K562 (cell line): ENCODE results near the gene VSTM2A. TPM values are rescaled to one million over a fixed set of nuclear protein-coding genes. Genes with fewer than 3 reads are reported as not detected.

Experiments used
- ATAC-seq: fragments of 200-7000 bp; cut with Tn5 transposase; 3 replicates; pipeline ENCODE4 v1.9.1; 2020; ENCODE audit warnings: moderate library complexity
- BruUV-seq: library from RNA; stranded (reverse); fragments of 400-500 nt; replicated peaks from 2 replicates; lab custom pipeline; 2021; lab: Mats Ljungman, UMichigan
- CTCF ChIA-PET: fragments of 300-600 bp; formaldehyde crosslinking; extraction: SDS; loops from one replicate; lab custom pipeline; 2021; ENCODE audit warnings: low intra/inter-chr PET ratio; lab: Yijun Ruan, JAX
- POLR2A ChIA-PET: fragments of 300-600, 350-650 bp; sonication (Branson Sonifier 250); formaldehyde crosslinking; extraction: SDS; loops from one replicate; lab custom pipeline; 2021; ENCODE audit warnings: antibody characterized with exemption, inconsistent platforms; lab: Yijun Ruan, JAX
- DNase-seq, 4 experiments: peaks; one replicate each; pipeline versions ENCODE4 v3.0.0 to v3.0.0-alpha.2; 2011 to 2018; ENCODE audit warnings: low spot score in 3 of 4, mixed read lengths in 3 of 4; ENCODE audit errors: extremely low read depth in 1 of 4
- FAIRE-seq: peaks from 2 replicates; lab custom pipeline; 2011; peaks lifted over from hg19 to GRCh38; lab: Jason Lieb, UNC
- H2AFZ ChIP-seq: 2 replicates; pipeline ENCODE4 v1.6.0; 2011; ENCODE audit warnings: low read depth, low read length, control low read depth, inconsistent platforms
- H3K27ac ChIP-seq: fragments of 200-600 bp; 3 replicates; pipeline ENCODE4 v1.8.0; 2011; ENCODE audit warnings: low read depth, mild to moderate bottlenecking, control low read depth, inconsistent platforms, low read length, moderate library complexity, mixed read lengths; ENCODE audit errors: extremely low read depth
- H3K27me3 ChIP-seq, 2 experiments: fragments of 300-600 bp in 1 of 2; 2 replicates in 1 of 2; 3 replicates in 1 of 2; pipeline versions ENCODE4 v1.6.0 to v1.8.0; 2011; ENCODE audit warnings: inconsistent platforms in 2 of 2, low read length in 2 of 2, mild to moderate bottlenecking in 1 of 2, mixed read lengths in 1 of 2, moderate library complexity in 1 of 2; ENCODE audit not compliant: control insufficient read depth in 2 of 2, insufficient read depth in 2 of 2
- H3K36me3 ChIP-seq: fragments of 300-600 bp; 3 replicates; pipeline ENCODE4 v1.8.0; 2011; ENCODE audit warnings: mild to moderate bottlenecking, low read length, inconsistent platforms; ENCODE audit not compliant: control insufficient read depth, insufficient read depth
- H3K4me1 ChIP-seq, 2 experiments: fragments of 200-600 bp in 1 of 2; replicated peaks in 1 of 2; 2 replicates in 1 of 2; 3 replicates in 1 of 2; pipeline versions ENCODE4 v1.5.1 to v1.8.0; 2011; ENCODE audit warnings: inconsistent platforms in 2 of 2, low read length in 2 of 2, mild to moderate bottlenecking in 1 of 2, mixed read lengths in 1 of 2, moderate library complexity in 1 of 2; ENCODE audit not compliant: control insufficient read depth in 2 of 2, insufficient read depth in 2 of 2
- H3K4me2 ChIP-seq: 2 replicates; pipeline ENCODE4 v1.6.1; 2011; ENCODE audit warnings: low read length, control low read depth, inconsistent platforms, mixed read lengths; ENCODE audit not compliant: insufficient read depth
- H3K4me3 ChIP-seq: fragments of 200-600 bp; sonication (generic), shearing (Covaris generic); 2 replicates; pipeline ENCODE4 v1.5.1; 2016; ENCODE audit warnings: control low read depth, inconsistent platforms
- H3K79me2 ChIP-seq: fragments of 200-600 bp; 3 replicates; pipeline ENCODE4 v1.8.0; 2011; ENCODE audit warnings: low read length, inconsistent platforms; ENCODE audit not compliant: control insufficient read depth, insufficient read depth
- H3K9ac ChIP-seq, 2 experiments: 2 replicates each; pipeline versions ENCODE4 v1.6.0 to v1.6.1; 2011; ENCODE audit warnings: low read depth in 2 of 2, low read length in 2 of 2, control low read depth in 1 of 2, inconsistent platforms in 1 of 2, mild to moderate bottlenecking in 1 of 2, mixed read lengths in 1 of 2; ENCODE audit not compliant: insufficient read depth in 1 of 2
- H3K9me1 ChIP-seq: one replicate; pipeline ENCODE4 v1.6.0; 2011; ENCODE audit warnings: inconsistent platforms, mild to moderate bottlenecking, low read length, moderate library complexity; ENCODE audit not compliant: control insufficient read depth, insufficient read depth
- H3K9me3 ChIP-seq: replicated peaks from 2 replicates; pipeline ENCODE4 v1.5.1; 2011; ENCODE audit warnings: low read depth, low read length, inconsistent platforms; ENCODE audit not compliant: control insufficient read depth, insufficient read depth
- H4K20me1 ChIP-seq: replicated peaks from 2 replicates; pipeline ENCODE4 v1.6.1; 2011; ENCODE audit warnings: low read length, inconsistent platforms, mixed read lengths; ENCODE audit not compliant: control insufficient read depth, insufficient read depth
- ARHGAP35 ChIP-seq: fragments of 450-650 bp; IDR thresholded peaks from 2 replicates; pipeline ENCODE4 v1.6.1; 2018; ENCODE audit not compliant: partially characterized antibody
- BACH1 ChIP-seq: fragments of 200-800 bp; sonication (Bioruptor generic); IDR thresholded peaks from 2 replicates; pipeline ENCODE4 v1.6.1; 2016; ENCODE audit warnings: missing genetic modification characterization, missing compliant biosample characterization
- BRD4 ChIP-seq: fragments of 200-600 bp; sonication (generic); IDR thresholded peaks from 2 replicates; pipeline ENCODE4 v1.6.1; 2017; ENCODE audit warnings: inconsistent platforms
- CHD1 ChIP-seq: fragments of 200-600 bp; sonication (generic); IDR thresholded peaks from one replicate; pipeline ENCODE4 v1.6.1; 2012; ENCODE audit warnings: mild to moderate bottlenecking, moderate library complexity, low read length, inconsistent platforms
- E2F1 ChIP-seq: sonication (generic); formaldehyde crosslinking; IDR thresholded peaks from 2 replicates; pipeline ENCODE4 v1.8.1; 2023; ENCODE audit warnings: mild to moderate bottlenecking, missing genetic modification reagents, moderate library complexity
- E4F1 ChIP-seq: fragments of 250-450 bp; sonication (Bioruptor Pico); IDR thresholded peaks from 2 replicates; pipeline ENCODE4 v1.5.0; 2021; ENCODE audit warnings: mild to moderate bottlenecking, borderline replicate concordance
- FOS ChIP-seq: IDR thresholded peaks from 3 replicates; pipeline ENCODE4 v1.6.1; 2011; ENCODE audit not compliant: insufficient read length; ENCODE audit errors: extremely low read depth
- FOXK2 ChIP-seq, 2 experiments: fragments of 450-650 bp; IDR thresholded peaks in 1 of 2; conservative IDR thresholded peaks in 1 of 2; 2 replicates each; pipeline ENCODE4 v1.6.1; 2016; ENCODE audit warnings: low read depth in 2 of 2, mild to moderate bottlenecking in 1 of 2
- GATAD2A ChIP-seq: fragments of 450-650 bp; IDR thresholded peaks from 2 replicates; pipeline ENCODE4 v1.6.1; 2017
- ILF3 ChIP-seq: fragments of 450-650 bp; IDR thresholded peaks from 2 replicates; pipeline ENCODE4 v1.6.1; 2018; ENCODE audit warnings: antibody characterized with exemption, mild to moderate bottlenecking, moderate library complexity, borderline replicate concordance
- JUNB ChIP-seq: fragments of 450-650 bp; formaldehyde crosslinking; conservative IDR thresholded peaks from 2 replicates; pipeline ENCODE4 v1.4.0; 2020; ENCODE audit warnings: mild to moderate bottlenecking
- MLLT1 ChIP-seq, 2 experiments: fragments of 450-650 bp; IDR thresholded peaks; 2 replicates each; pipeline ENCODE4 v1.6.1; 2016
- POLR2B ChIP-seq: fragments of 450-650 bp; IDR thresholded peaks from 2 replicates; pipeline ENCODE4 v1.6.1; 2018; ENCODE audit warnings: low read depth; ENCODE audit not compliant: partially characterized antibody
- POLR2H ChIP-seq: IDR thresholded peaks from 2 replicates; pipeline ENCODE4 v1.6.1; 2016; ENCODE audit warnings: missing genetic modification characterization, low read depth, mild to moderate bottlenecking, control low read depth, missing compliant biosample characterization, moderate library complexity
- SNAPC5 ChIP-seq: fragments of 250-450 bp; sonication (Bioruptor Pico); IDR thresholded peaks from 2 replicates; pipeline ENCODE4 v1.8.0; 2021; ENCODE audit warnings: moderate library complexity, mild to moderate bottlenecking, inconsistent platforms
- TCF15 ChIP-seq: fragments of 250-450 bp; sonication (Bioruptor Pico); IDR thresholded peaks from 2 replicates; pipeline ENCODE4 v1.8.0; 2022; ENCODE audit warnings: moderate library complexity, mild to moderate bottlenecking, inconsistent platforms
- ZFX ChIP-seq: sonication (generic); formaldehyde crosslinking; IDR thresholded peaks from 2 replicates; pipeline ENCODE4 v1.8.0; 2022; ENCODE audit warnings: mild to moderate bottlenecking, missing genetic modification reagents, moderate library complexity
- ZNF408 ChIP-seq: fragments of 250-450 bp; sonication (Bioruptor Pico); IDR thresholded peaks from 2 replicates; pipeline ENCODE4 v1.4.0; 2020; ENCODE audit warnings: low read depth, mild to moderate bottlenecking, moderate library complexity
- ZNF717 ChIP-seq: fragments of 250-450 bp; sonication (Bioruptor Pico); IDR thresholded peaks from 2 replicates; pipeline ENCODE4 v1.5.0; 2021
- WGBS: fragments of 100-300 bp; shearing (Covaris generic); methylation state at CpG from one replicate; pipeline ENCODE4 v1.1.6; 2016; ENCODE audit warnings: low coverage, mixed read lengths; ENCODE audit not compliant: insufficient coverage; ENCODE audit errors: missing lambda C conversion rate; 5-methylcytosine and 5-hydroxymethylcytosine counted together
- in situ Hi-C: fragments of 300-500 bp; cut with MboI; formaldehyde crosslinking; loops from 4 replicates; pipeline ENCODE4 v1.15.0; 2018; ENCODE audit warnings: inconsistent platforms, mixed read lengths
- intact Hi-C: fragments of 100-400 bp; cut with micrococcal nuclease; formaldehyde crosslinking; loops from 2 replicates; pipeline ENCODE4 v1.14.2; 2022
- polyA plus RNA-seq, 8 experiments: library from polyadenylated mRNA; depleted of rRNA in 4 of 8; stranded (reverse) in 5 of 8; unstranded in 3 of 8; fragments of >200 nt; fragmentation: Nextera tagmentation in 2 of 8; fragmentation: Illumina TruSeq in 1 of 8; extraction: Ambion mirVana in 2 of 8; extraction: Trizol in 1 of 8; gene quantifications; 2 replicates each; pipeline versions ENCODE4 v1.2.1 to v1.2.3, GENCODE V29; 2011 to 2014; ENCODE audit warnings: inconsistent platforms in 1 of 8, missing spikeins in 1 of 8
- total RNA-seq, 7 experiments: library from RNA; depleted of rRNA in 6 of 7; stranded (reverse); fragments of >200 nt in 6 of 7; fragmentation: Illumina TruSeq in 2 of 7; extraction: Trizol in 2 of 7; gene quantifications; 2 replicates each; pipeline versions ENCODE4 v1.2.1 to v1.2.3, GENCODE V29; 2011 to 2021; ENCODE audit warnings: low replicate concordance in 1 of 7

VSTM2A gene
- total and polyA plus RNA-seq, 9 of the 15 experiments (the other 6 are each of a cell fraction or from before 2014, with no cell fraction given), result not detected

- in situ Hi-C loops, result no loop called here
- BruUV-seq, result no TSS peak
- ATAC-seq, result no peak
Measured at GRCh38 chr7:54563329-54563916, 21.2 kb downstream of the VSTM2A start.

More at GRCh38 chr7:54563329-54563916, 21.2 kb downstream of the VSTM2A start:
- ChIA-PET CTCF (no interaction called here), POLR2A (interaction anchor here (0.6 kb wide), 1 partner anchor 765 kb away, joined by 3 read pairs; no protein-coding TSS in a partner anchor)
- intact Hi-C loops, result no loop called here
- H3K4me3 ChIP-seq, result no peak overlapping the region
- TF ChIP-seq BRD4, result no peak
- no peak for TF ChIP-seq ZFX (CRISPR knock-in tag)
- TF ChIP-seq CHD1, result no peak
- TF ChIP-seq POLR2H (tag), result no peak
- no peak for TF ChIP-seq POLR2B
- no peak for TF ChIP-seq E4F1 (CRISPR knock-in tag)
- no peak for TF ChIP-seq MLLT1 (IDR thresholded peaks at IDR 0.05)
- TF ChIP-seq ILF3, result no peak
- no peak for TF ChIP-seq GATAD2A
- no peak for TF ChIP-seq TCF15
- no peak for TF ChIP-seq ZNF717
- no peak for TF ChIP-seq E2F1 (CRISPR knock-in tag)
- TF ChIP-seq FOXK2 (conservative IDR thresholded peaks at IDR 0.05 in 1 of 2, IDR thresholded peaks at IDR 0.05 in 1 of 2; ENCODE audit: low read depth in 2 of 2), result no peak
- no peak for TF ChIP-seq ZNF408 (CRISPR knock-in tag)
- no peak for TF ChIP-seq BACH1 (tag)
- TF ChIP-seq FOS, result no peak
- no peak for TF ChIP-seq JUNB (CRISPR knock-in tag)
- no peak for TF ChIP-seq SNAPC5
- no peak for TF ChIP-seq ARHGAP35
- H3K9me1 ChIP-seq, result no peaks in the 10 kb centered on the region
- H3K79me2 ChIP-seq, result no peaks in the 10 kb centered on the region
- H2AFZ ChIP-seq, result no peak overlapping the region
- DNase-seq, result no peak
- 0% methylated on average over 5 of the region's 5 CpGs for WGBS
- no peak overlapping the region for H3K27ac ChIP-seq
- no peaks in the 10 kb centered on the region for H3K9me3 ChIP-seq
- no peaks in the 10 kb centered on the region for H3K36me3 ChIP-seq
- H3K4me1 ChIP-seq, result no peaks in the 10 kb centered on the region
- H4K20me1 ChIP-seq, result no peaks in the 10 kb centered on the region
- H3K9ac ChIP-seq, result no peak overlapping the region
- H3K27me3 ChIP-seq, result no peaks in the 10 kb centered on the region
- no peak for FAIRE-seq
- no peak overlapping the region for H3K4me2 ChIP-seq
